Tibial nerve (tissue), 3 donors: Measurements from ENCODE around the gene VN1R5.

Experiments used
- POLR2A ChIP-seq, 2 donors: fragments of 450-650 bp; IDR thresholded peaks; one replicate each; pipeline ENCODE4 v1.6.1; 2017; ENCODE audit warnings: antibody characterized with exemption in 2 of 2, mild to moderate bottlenecking in 2 of 2, moderate library complexity in 2 of 2
- TF ChIP-seq, protein P1 (sequence below), 5 experiments: fragments of 200-600 bp in 3 of 5; fragments of 450-650 bp in 2 of 5; sonication (generic) in 3 of 5; IDR thresholded peaks; one replicate each; pipeline ENCODE4 v1.5.1; 2016 to 2019; ENCODE audit warnings: antibody characterized with exemption in 5 of 5, mild to moderate bottlenecking in 3 of 5, moderate library complexity in 2 of 5

DNA sequence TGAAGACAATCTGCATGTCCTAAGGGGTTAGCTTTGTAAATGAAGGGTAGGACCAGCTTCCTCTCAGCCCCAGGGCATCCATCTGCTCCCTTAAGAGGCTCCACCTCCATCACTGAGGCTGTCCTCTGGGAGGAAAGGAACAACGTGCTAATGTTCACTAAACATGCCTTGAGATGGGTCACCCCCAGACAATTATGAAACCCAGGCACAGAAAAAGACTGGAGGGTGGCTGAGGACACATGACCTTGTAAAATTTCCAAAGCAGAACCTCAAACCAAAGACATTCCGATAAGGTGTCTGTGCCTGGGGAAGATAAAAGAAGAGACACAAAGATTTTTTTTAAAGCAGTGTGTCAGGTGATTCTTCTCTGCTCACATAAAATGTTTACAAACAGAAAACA is 46.5 kb upstream of the VN1R5 start:
- no peak for TF ChIP-seq POLR2A (IDR thresholded peaks at IDR 0.05)
- TF ChIP-seq, protein P1, sequence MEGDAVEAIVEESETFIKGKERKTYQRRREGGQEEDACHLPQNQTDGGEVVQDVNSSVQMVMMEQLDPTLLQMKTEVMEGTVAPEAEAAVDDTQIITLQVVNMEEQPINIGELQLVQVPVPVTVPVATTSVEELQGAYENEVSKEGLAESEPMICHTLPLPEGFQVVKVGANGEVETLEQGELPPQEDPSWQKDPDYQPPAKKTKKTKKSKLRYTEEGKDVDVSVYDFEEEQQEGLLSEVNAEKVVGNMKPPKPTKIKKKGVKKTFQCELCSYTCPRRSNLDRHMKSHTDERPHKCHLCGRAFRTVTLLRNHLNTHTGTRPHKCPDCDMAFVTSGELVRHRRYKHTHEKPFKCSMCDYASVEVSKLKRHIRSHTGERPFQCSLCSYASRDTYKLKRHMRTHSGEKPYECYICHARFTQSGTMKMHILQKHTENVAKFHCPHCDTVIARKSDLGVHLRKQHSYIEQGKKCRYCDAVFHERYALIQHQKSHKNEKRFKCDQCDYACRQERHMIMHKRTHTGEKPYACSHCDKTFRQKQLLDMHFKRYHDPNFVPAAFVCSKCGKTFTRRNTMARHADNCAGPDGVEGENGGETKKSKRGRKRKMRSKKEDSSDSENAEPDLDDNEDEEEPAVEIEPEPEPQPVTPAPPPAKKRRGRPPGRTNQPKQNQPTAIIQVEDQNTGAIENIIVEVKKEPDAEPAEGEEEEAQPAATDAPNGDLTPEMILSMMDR (IDR thresholded peaks at IDR 0.05), result no peak
